GM19193 (cell line): ENCODE data around the gene TIPARP.

Source experiments
- POLR2A ChIP-seq: IDR thresholded peaks from 4 replicates; pipeline ENCODE4 v1.6.1; 2011; ENCODE audit not compliant: insufficient read depth, insufficient read length; ENCODE audit errors: extremely low read depth

TIPARP gene

GRCh38 chr3:156711113-156711512 lies 36.7 kb downstream of the TIPARP start:
- no peak for TF ChIP-seq POLR2A

- no peak for TF ChIP-seq POLR2A
Observed at GRCh38 chr3:156716105-156716862, 41.9 kb downstream of the TIPARP start.

- TF ChIP-seq POLR2A, result no peak
Observed at GRCh38 chr3:156718622-156719306, 44.4 kb downstream of the TIPARP start.

- no peak for TF ChIP-seq POLR2A
Observed at GRCh38 chr3:156720826-156721225, 46.4 kb downstream of the TIPARP start.

GRCh38 chr3:156721687-156722618 lies 47.6 kb downstream of the TIPARP start:
- TF ChIP-seq POLR2A, result no peak

GRCh38 chr3:156723182-156723619 lies 48.8 kb downstream of the TIPARP start:
- TF ChIP-seq POLR2A, result no peak

- TF ChIP-seq POLR2A, result no peak
Observed at GRCh38 chr3:156725682-156726081, 51.3 kb downstream of the TIPARP start.

- no peak for TF ChIP-seq POLR2A
Observed at GRCh38 chr3:156726456-156726855, 52.1 kb downstream of the TIPARP start.

- TF ChIP-seq POLR2A, result no peak
Observed at GRCh38 chr3:156727519-156728205, 53.3 kb downstream of the TIPARP start.

- no peak for TF ChIP-seq POLR2A
Observed at GRCh38 chr3:156728267-156728985, 54.0 kb downstream of the TIPARP start.

GRCh38 chr3:156729460-156730179 lies 55.2 kb downstream of the TIPARP start:
- no peak for TF ChIP-seq POLR2A

GRCh38 chr3:156731813-156732212 lies 57.4 kb downstream of the TIPARP start:
- no peak for TF ChIP-seq POLR2A

- TF ChIP-seq POLR2A, result no peak
Observed at GRCh38 chr3:156732261-156732660, 57.9 kb downstream of the TIPARP start.

GRCh38 chr3:156732715-156733421 lies 58.5 kb downstream of the TIPARP start:
- no peak for TF ChIP-seq POLR2A
